HS-5 (cell line): ENCODE results near the gene SLC66A1.

Experiments used
- DNase-seq: peaks from one replicate; pipeline ENCODE4 v3.0.0-alpha.2; 2012; ENCODE audit warnings: low read depth

Gene SLC66A1

DNA sequence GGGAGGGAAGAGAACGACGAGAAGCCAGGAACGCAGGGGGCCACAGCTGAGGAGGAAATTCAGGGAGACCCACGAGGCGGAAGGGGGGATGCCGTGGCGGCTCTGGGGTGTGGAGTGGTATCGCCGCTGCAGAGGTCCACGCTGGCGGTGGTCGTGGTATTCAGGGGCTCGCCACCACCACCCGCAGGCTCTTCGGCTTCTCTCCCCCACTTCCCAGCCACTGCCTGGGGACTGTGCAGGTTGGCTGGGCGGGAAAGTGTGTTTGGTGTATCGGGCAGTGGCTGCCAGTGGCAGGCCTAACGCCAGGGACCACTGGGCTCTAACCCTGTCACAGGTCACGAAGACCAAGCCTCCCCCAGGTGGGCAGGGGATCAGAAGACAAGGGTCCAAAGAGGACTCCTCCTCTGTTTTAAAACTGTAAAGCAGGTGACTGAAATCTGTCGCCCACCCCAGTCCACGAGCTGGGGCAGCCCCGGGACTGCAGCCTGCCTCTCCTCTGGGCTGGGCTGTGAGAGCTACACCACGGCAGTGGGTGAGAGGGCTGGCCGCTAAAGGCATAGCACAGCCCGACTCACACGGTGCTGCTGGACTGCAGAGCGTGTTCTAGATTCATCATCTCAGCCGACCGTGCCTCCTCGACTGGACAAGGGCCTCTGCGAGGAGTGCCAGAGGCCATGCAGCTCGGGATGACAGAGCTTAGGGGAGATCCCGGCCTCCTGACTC is 30.9 kb downstream of the SLC66A1 start:
- no peak for DNase-seq

DNA sequence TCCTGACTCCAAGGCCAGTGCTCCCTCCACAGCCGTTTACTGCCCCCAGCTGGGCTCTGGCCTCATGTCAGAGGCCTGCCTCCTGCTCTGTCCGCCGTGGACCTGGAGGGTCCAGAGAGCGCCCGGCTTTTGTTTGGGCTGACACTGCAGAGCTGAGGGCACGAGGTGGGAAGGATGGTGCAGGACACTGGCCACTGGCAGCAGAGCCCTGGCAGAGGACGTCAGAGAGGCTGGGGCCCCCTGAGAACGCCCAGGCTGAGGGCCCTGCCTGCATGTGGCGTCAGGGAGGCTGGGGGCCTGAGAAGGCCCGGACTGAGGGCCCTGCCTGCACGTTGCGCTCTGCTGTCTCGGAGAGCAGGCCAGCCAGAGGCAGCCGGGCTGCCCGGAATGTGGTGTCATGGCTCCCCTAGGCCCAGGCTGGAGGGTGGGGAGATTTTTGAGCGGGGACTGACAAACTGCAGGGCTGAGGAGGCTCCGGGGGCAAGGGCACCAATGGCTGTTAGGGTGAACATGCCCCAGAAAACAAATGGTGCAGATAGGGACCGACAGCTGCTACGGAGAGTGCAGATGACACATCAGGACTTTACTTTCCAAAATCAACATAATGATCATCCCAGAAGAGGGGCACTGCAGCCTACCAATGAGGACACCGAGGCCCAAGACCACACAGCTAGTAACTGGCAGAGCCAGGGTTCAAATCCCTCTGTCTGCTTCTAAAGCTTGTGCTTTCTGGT is 31.7 kb downstream of the SLC66A1 start:
- DNase-seq = no peak

DNA sequence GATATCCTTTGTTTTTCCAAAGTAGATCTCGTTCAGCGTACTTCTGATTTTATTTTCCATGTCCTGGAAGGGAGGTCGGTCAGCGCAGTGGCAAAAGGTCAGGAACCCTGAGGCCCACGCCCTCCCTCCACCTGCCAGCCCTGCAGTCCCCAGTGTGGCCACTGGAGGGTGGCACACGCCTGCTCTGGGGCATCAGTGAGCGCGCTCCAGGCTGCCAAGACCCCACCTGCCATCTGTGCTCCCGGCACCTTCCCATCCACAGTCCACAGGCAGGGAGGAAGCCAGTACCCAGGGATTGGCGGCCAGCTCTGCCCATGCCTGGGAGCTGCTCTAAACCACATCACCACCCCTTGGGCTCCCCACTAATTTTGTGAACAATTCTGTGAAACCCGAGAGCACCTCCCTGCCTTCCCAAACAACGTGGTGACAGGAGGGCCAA is 32.3 kb downstream of the SLC66A1 start:
- DNase-seq = no peak

DNA sequence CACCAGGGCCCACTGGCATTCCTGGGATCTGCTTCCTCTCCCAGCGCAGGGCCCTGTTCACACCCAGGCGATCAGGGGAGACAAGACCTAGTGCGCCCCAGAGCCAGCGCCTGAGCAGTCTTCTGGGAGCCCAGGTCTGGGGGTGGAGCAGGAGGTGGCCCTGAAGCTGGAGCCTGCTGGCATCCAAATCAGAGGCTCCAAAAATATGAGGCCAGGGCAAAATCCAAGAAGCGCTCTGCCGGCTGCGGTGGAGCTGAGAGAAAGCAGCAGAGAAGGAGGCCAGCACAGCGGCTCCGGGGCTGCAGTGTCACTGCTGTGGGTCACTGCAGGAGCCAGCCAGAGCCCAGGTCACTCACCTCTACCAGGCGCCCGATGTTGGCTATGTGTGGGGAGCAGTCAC is 32.7 kb downstream of the SLC66A1 start:
- no peak for DNase-seq

DNA sequence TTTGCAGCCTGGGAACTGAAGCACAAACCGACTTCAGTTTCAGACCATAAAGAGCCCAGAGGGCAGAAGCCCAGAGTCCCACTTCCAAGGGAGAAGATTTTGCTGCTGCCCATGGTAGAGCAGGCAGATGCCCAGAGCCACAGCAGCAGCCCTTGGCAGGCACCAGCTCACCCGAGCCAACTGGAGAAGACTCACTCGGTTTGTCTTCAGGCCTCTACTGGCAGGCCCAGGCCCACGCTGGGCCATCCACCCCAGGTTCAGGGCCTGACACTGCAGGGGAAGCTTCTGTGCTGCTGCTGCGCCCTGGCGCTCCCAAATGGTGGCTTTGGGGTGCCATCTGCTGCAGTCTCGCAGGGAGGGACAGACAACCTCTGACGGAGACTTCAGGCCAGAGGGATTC is 33.3 kb downstream of the SLC66A1 start:
- no peak for DNase-seq

DNA sequence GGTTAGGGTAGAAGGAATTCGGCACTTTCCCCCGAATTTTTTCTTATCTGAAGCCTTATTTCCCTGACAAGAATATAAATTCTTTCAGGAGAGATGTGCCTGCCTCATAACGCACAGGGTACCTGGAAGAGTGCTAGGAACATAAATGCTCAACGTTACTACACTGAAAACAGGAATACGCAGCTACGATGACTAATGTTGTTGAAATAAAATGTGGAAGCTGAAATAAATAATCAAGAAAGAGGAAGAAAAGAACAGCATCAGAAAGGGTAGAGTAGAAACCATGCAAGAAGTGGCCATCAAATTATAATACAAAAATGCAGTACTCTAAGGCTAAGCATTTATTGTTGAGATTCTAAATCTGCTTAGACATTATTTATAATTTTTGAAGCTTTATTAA is 33.9 kb downstream of the SLC66A1 start:
- no peak for DNase-seq

DNA sequence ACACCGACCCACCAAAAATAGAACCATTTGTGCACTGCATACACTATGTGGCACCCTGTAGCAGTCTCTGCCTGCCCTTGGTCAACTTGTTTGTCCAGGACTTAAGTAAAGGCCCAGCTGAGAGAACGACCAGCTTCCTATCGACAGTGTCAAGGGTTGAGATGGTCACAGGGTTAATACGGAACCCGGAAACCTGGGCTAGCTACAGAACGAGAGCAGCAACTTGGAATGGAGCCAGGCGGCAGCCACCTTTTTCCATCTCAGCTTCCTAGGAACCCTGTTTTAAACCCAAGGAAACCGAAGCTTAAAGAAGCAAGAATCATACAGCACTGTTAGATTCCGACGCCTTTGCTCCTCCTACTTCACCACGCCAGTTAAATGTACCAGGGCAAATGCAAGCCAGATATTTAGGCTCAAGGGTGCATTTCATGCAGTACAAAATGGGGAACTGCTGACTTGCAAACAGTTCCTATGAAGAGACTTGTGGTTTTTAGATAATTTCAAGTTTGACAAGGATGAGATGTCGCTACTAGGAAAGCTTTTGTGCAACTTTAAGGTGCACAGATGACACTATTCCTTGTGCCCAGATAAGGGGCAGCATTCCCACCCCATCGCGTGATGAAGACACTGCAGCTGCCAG is 35.5 kb downstream of the SLC66A1 start:
- DNase-seq = no peak

DNA sequence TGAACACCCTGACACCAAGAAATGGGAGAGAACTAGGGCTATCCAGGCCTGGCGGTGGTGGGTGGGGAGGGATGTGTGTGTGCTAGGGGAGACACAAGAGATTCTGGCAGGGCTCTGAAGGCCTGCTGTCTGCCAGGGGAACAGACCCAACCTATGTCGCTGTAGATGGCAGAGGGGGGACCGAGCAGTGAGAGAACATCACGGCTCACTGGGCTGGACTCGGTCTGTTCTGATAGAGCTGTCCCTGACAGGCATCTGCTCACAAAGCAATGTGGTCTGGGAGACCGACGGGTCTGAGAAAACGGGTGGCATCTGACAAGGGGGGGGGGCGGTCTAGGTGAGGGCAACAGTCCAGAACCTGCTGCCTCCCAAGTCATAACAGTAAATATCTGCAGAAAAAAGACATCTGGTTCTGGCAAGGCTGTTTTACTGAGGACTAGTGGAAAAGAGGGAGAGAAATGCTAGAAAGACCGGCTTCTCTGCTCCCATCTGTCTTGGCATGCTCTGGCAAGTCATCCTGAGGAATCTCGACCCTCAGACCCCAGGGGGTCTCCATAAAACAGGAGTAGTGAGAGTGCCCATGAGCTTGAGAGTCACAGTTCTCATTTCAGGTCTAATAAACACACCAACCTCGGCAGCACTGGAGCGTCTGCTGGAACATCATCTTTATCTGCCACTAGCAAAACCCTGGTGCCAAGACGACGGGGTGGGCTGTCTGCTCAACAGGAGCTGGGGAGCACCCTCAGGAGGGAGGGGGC is 36.5 kb downstream of the SLC66A1 start:
- no peak for DNase-seq

DNA sequence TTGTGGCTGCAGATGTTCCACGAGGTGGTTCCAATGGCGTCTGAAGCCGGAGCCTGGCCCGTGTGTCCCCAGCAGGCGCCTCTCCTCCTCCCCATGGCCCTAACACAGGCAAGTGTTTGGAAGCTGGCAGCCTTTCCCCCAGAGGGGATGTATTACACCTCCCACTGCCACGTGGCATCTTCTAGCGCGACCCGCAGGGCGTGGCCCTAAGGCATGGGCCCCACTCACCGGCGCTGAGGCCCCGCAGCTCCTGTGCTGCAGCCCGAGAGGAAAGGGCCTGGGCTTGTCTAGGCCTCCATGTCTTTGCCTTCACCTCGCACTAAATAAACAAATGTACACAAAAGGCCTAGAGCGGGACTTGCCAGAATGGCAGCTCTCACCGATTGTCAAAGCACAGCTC is 37.9 kb downstream of the SLC66A1 start:
- DNase-seq = no peak

DNA sequence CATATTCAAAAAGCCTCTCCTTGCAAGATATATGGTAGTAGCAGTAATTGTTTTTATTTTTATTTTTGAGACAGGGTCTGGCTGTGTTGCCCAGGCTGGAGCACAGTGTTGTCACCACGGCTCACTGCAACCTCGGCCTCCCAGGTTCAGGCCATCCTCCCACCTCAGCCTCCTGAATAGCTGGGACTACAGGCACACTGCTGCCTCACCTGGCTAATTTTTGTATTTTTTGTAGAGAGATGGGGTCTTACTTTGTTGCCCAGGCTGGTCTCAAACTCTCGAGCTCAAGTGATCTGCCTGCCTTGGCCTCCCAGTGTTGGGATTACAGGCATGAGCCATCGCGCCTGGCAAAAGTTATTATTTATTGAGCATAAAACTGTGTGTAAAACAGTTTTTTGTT is 38.4 kb downstream of the SLC66A1 start:
- no peak for DNase-seq

DNA sequence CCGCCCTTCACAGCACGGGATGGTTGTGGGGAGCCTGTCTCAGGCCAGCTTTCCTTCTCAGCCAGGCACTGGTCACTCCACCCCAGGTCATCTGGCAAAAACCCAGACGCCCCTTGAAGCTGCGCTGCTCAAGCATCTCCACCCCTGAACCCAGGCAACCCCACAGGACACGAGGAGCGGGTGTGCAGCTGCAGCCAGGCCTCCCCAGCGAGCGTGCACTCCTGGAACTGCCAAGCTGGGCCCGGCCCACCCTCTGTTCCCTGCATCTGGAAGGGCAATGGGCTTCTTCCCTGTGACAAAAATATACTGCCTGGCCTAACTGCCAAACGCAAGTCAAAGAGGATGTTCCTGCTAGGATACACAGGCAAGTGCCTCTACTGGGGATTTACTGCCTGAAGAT is 39.7 kb downstream of the SLC66A1 start:
- no peak for DNase-seq

DNA sequence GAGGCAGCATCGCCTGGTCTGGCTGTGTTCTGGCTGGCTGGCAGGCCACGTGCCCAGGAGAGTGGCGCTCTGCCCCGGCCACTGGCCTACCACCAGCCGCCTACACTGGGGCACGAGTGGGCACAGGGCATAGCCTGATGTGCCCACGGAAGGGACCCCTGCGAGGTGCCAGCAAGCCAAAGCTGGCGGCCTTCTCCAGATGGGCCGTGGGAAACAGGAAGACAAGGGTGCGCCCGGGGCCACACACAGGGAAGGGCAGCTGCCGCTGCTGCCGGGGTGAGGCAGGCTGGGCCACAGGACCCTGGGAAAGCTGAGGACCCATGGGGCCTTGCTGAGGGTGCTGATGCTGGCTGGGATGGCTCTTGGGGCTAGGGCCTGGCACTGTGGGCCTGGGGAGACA is 40.7 kb downstream of the SLC66A1 start:
- no peak for DNase-seq

DNA sequence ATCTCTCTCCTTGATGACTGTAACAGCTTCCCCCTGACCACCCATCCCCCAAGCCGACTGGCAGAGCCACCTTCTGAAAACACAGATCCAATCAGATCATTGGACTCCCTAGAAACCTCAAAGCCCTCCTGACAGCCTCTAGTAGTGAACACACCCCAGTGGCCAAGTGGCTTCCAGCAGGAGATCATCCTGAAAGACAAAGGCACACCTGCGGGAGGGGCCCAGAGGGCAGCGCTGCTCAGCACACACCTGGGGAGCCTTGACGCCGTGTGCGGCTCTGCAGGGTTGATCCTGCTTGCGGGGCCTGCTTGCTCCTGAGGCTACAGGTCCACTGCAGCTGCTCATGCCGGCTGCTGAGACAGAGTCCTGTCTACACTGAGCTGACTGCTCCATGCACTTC is 41.5 kb downstream of the SLC66A1 start:
- no peak for DNase-seq

DNA sequence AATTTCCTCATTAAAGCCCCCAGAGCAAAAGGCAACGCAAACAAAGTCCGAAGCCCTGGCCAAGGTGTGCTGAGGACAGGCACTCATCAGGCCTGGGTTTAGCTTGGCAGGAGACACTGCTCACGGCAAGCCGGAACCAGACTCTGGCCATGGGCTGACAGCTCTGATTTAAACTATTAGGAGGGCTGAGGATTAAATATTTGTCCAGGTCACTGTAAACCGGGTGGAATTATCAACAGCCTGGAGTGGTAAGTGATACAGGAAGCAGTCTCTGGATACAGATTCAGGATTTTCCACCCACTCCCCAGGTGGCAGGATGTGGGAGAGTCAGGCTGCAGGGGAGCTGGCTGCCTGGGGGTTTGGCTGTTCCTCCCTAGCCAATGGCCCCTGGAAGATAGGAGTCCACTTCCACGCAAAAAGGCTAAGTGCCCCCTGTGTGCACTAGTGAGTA is 42.4 kb downstream of the SLC66A1 start:
- no peak for DNase-seq

DNA sequence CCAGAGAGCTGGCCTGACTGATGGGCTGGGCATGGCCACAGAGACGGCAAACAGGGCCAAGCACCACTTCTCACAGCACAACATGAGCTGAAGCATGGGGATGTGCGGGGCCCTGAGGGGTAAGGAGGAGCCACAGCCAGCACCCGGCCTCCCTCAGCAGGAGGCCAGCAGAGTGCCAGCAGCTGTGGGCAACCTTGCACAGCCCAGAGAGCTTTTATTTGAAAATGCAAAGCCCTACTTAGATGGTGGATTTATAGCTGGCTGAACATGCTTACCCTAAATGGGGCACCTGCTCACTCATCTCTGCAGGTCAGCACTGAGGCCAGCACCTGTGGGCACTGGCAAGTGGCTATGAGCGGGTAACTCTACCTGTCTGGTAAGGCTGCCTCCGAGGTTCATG is 44.1 kb downstream of the SLC66A1 start:
- DNase-seq = no peak

DNA sequence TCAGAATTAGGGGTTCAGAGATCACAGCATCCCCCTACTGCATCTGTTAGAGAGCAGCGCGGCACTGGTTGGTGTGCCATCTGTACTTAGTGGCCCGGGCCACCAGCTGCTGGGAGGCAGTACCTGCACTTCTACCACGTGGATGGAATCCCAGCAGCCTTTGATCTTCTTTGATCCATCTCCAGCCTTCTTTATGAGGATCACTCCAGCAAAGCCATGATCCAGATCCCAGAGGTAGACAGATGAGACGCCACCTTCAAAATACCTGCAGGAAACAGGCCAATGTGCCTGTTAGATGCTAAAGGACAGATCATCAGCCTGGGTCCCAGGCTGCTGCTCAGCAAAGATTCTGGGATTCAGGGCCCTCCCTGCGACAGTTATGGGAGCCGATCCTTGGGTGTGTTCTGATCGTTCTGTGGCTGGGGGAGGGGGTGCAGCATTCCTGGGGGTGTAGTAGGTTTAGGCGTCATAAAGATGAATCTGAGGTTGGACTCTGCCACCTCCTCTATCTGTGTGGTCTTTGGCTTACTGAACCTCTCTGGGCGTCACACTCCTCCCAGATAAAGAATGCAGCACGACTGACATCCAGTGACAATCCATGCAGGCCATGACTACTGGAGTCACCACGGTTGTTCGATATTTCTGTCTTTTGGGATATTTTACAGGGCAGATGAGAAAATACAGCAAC is 45.3 kb downstream of the SLC66A1 start:
- no peak for DNase-seq

DNA sequence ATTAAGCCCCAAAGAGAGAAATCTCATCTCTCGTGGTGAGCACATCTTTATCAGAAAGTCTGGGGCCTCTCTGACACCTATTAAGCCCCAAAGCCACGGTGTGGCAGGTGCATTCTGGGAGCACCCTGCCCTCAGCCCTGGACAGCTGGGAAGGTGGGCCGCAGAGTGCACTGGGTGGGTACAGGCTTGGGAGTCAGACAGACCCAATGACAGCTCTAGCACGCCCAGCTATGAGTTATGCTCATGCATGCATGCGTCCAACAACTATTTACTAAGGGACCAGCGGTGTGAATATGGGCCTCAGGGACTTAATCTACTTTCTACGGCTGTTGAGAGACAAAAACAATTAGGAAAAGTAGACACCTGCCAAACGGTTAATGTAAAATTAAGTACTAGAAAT is 46.6 kb downstream of the SLC66A1 start:
- DNase-seq = no peak

DNA sequence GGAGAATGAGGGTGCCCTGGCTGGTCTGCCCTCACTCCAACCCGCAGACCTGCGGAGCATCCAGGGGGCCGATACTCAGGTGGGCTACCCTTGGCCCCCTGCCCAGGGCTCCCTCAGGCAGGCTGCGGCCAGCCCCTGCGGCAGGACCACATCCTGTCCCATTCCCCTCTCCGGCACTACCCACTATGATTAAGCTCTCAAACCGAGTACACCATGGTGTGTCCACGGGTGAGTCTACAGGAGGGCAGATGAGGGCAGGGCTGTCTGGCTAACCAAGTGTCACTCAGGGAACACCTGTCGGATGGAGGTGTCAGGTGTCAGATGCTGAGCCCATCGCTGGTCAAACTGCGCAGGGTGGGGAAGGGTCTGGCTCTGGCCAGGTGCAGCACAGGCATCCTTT is 47.2 kb downstream of the SLC66A1 start:
- DNase-seq = no peak

DNA sequence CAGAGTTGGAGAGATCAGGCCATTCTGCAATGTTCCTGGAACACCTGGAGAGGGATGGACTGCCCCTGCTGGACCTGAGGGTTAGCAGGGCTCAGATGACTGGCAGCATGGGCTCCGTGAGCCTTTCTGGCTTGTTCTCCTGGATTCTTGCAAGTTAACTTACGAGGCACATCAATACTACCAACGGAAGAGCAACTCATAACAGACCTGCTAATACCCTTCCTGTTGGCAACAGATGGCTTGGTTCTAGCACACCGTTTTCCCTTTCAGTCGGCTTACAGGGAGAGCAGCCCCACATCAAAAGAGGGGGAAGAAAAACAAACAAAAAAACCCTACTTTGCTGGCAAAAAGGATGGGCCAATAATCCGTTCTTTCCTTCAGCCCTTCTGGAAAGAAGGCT is 47.9 kb downstream of the SLC66A1 start:
- no peak for DNase-seq

DNA sequence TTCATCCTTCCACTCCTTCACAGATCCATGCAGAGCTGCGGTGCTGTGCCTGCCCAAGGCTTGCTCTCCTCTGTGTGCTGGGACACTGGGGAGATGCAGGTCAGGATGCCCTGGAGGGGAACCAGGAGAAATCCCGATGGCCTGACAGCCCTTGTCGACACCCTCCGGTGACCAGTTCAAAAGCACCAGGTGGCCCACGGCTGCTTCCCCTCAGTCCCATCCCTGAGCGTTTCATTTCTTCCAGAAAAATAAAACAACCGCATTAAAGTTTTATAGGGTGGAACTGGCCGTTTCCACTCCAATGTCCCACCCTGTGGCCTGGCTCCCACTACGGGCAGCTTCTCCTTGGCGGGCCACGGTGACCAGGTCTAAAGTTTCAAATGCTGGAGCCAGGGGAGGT is 48.3 kb downstream of the SLC66A1 start:
- DNase-seq = no peak

DNA sequence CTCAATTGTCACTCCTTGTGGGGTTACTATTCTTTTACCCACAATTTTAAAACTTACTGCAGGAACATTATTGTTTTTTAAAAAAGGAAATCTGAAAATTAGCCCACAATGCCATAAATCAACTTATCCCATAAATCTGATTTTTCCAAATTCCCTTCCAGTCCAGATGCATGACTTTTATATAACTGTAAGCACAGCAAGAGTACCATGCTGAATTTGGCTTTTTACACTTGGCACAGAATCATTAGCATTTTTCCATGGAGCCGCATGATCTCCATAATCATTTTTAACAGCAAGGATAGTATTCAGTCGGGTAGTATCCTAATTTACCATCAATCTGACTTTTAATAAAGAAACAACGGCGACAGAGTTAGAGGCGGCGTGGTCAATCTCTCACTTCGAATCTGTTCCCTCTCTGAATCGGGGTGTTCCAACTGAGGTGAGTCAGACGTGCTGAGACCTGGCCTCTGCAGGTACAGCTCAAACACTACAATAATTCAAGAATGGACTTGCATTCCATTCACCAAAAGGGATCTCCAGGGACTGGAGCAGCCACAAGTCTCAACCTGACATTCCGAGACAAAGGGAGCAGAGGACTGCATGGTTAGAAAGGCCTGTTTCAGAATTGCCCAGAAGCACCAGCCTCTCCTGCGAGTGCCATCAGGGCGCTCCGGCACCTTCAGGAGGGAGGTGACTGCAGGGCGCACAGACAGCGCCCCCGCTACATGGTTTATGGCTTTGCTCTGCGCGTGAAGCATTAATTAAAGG is 48.9 kb downstream of the SLC66A1 start:
- DNase-seq = no peak
